DOHH2 (cell line): ENCODE results near the gene STXBP2.

Experiments
- H3F3A ChIP-seq: fragments of 200-600 bp; sonication (generic), shearing (Covaris generic); 2 replicates; pipeline ENCODE4 v1.6.0; 2016; ENCODE audit warnings: antibody characterized with exemption, mild to moderate bottlenecking; ENCODE audit not compliant: control insufficient read depth, insufficient read depth
- H3K27ac ChIP-seq: fragments of 200-600 bp; sonication (generic); 2 replicates; pipeline ENCODE4 v1.5.1; 2014; ENCODE audit warnings: low read depth, mild to moderate bottlenecking, low read length, moderate library complexity
- H3K27me3 ChIP-seq: fragments of 200-600 bp; sonication (generic); 2 replicates; pipeline ENCODE4 v1.6.1; 2014; ENCODE audit warnings: mild to moderate bottlenecking, low read length, mixed read lengths; ENCODE audit not compliant: control insufficient read depth
- H3K36me3 ChIP-seq: fragments of 200-600 bp; sonication (generic); 2 replicates; pipeline ENCODE4 v1.6.1; 2014; ENCODE audit warnings: mild to moderate bottlenecking, low read length, moderate library complexity, mixed read lengths; ENCODE audit not compliant: control insufficient read depth
- H3K4me1 ChIP-seq: fragments of 200-600 bp; sonication (generic); 2 replicates; pipeline ENCODE4 v1.6.1; 2014; ENCODE audit warnings: mild to moderate bottlenecking, low read length, mixed read lengths; ENCODE audit not compliant: control insufficient read depth
- H3K4me2 ChIP-seq: fragments of 200-600 bp; sonication (generic); 2 replicates; pipeline ENCODE4 v1.6.0; 2014; ENCODE audit warnings: mild to moderate bottlenecking, low read length, moderate library complexity
- H3K4me3 ChIP-seq: fragments of 200-600 bp; sonication (generic); 2 replicates; pipeline ENCODE4 v1.5.1; 2014; ENCODE audit warnings: mild to moderate bottlenecking, low read length, mixed read lengths
- H3K79me2 ChIP-seq: fragments of 200-600 bp; sonication (generic); 2 replicates; pipeline ENCODE4 v1.6.1; 2014; ENCODE audit warnings: mild to moderate bottlenecking, low read length, mixed read lengths; ENCODE audit not compliant: control insufficient read depth
- H3K9me2 ChIP-seq: fragments of 200-600 bp; sonication (generic); replicated peaks from 2 replicates; pipeline ENCODE4 v1.6.1; 2014; ENCODE audit warnings: mild to moderate bottlenecking, low read length, mixed read lengths; ENCODE audit not compliant: control insufficient read depth
- H3K9me3 ChIP-seq: fragments of 200-600 bp; sonication (generic); 2 replicates; pipeline ENCODE4 v1.6.1; 2014; ENCODE audit warnings: antibody characterized with exemption, low read length, mixed read lengths; ENCODE audit not compliant: control insufficient read depth, insufficient read depth
- H4K20me1 ChIP-seq: fragments of 200-600 bp; sonication (generic); 2 replicates; pipeline ENCODE4 v1.6.0; 2014; ENCODE audit warnings: low read depth, mild to moderate bottlenecking, antibody characterized with exemption, low read length, moderate library complexity; ENCODE audit not compliant: control insufficient read depth, insufficient read depth
- CTCF ChIP-seq: fragments of 200-600 bp; sonication (generic); IDR thresholded peaks from one replicate; pipeline ENCODE4 v1.5.1; 2014; ENCODE audit warnings: antibody characterized with exemption, mild to moderate bottlenecking, low read depth, low read length; ENCODE audit not compliant: poor library complexity, severe bottlenecking
- EZH2phosphoT487 ChIP-seq: fragments of 200-600 bp; sonication (generic); IDR thresholded peaks from 2 replicates; pipeline ENCODE4 v1.6.1; 2017; ENCODE audit warnings: borderline replicate concordance, mild to moderate bottlenecking, antibody characterized with exemption, low read length, moderate library complexity, mixed read lengths

STXBP2 gene

GRCh38 chr19:7607212-7607873, 29.6 kb upstream of the STXBP2 start:
- H3F3A ChIP-seq = no peaks in the 10 kb centered on the region

GRCh38 chr19:7607874-7608560, 28.9 kb upstream of the STXBP2 start:
- H3K4me3 ChIP-seq = no peak overlapping the region
- no peaks in the 10 kb centered on the region for H4K20me1 ChIP-seq
- no peaks in the 10 kb centered on the region for H3K36me3 ChIP-seq
- H3K4me1 ChIP-seq = no peaks in the 10 kb centered on the region
- H3K79me2 ChIP-seq = no peaks in the 10 kb centered on the region
- no peak overlapping the region for H3K27ac ChIP-seq
- H3F3A ChIP-seq = no peaks in the 10 kb centered on the region
- no peak overlapping the region for H3K4me2 ChIP-seq
- no peaks in the 10 kb centered on the region for H3K27me3 ChIP-seq
- TF ChIP-seq CTCF (no peak), EZH2phosphoT487 (no peak)
- no peaks in the 10 kb centered on the region for H3K9me2 ChIP-seq
- H3K9me3 ChIP-seq = no peaks in the 10 kb centered on the region

More at GRCh38 chr19:7607212-7607873, 29.6 kb upstream of the STXBP2 start:
- TF ChIP-seq EZH2phosphoT487 (no peak), CTCF (no peak)
- no peaks in the 10 kb centered on the region for H3K4me1 ChIP-seq
- H3K27me3 ChIP-seq = no peaks in the 10 kb centered on the region
- H4K20me1 ChIP-seq = no peaks in the 10 kb centered on the region
- H3K9me3 ChIP-seq = no peaks in the 10 kb centered on the region
- no peak overlapping the region for H3K4me2 ChIP-seq
- H3K36me3 ChIP-seq = no peaks in the 10 kb centered on the region
- H3K9me2 ChIP-seq = no peaks in the 10 kb centered on the region
- H3K4me3 ChIP-seq = no peak overlapping the region
- H3K27ac ChIP-seq = no peak overlapping the region
- no peaks in the 10 kb centered on the region for H3K79me2 ChIP-seq

GRCh38 chr19:7610491-7611240, 26.2 kb upstream of the STXBP2 start:
- H3K9me2 ChIP-seq = no peaks in the 10 kb centered on the region
- no peak overlapping the region for H3K4me2 ChIP-seq
- no peak overlapping the region for H3K4me3 ChIP-seq
- H3K4me1 ChIP-seq = no peaks in the 10 kb centered on the region
- H3K79me2 ChIP-seq = no peaks in the 10 kb centered on the region
- no peaks in the 10 kb centered on the region for H3F3A ChIP-seq
- H3K27me3 ChIP-seq = no peaks in the 10 kb centered on the region
- no peaks in the 10 kb centered on the region for H3K36me3 ChIP-seq
- H3K9me3 ChIP-seq = no peaks in the 10 kb centered on the region
- no peaks in the 10 kb centered on the region for H4K20me1 ChIP-seq
- no peak for TF ChIP-seq CTCF
- no peak for TF ChIP-seq EZH2phosphoT487
- H3K27ac ChIP-seq = no peak overlapping the region
